ENCODE measurements around the gene ASB18. TPM values are rescaled to one million over a fixed set of nuclear protein-coding genes. Genes with fewer than 3 reads are reported as not detected.

The ASB18 gene
- total and polyA plus RNA-seq, 2 of the 4 experiments (the other 2 are of a cell fraction) = not detected

Small RNA genes lying within 50 kb of the gene (microRNA-seq; reads per million reads assigned to microRNA genes)
- gene RF00019 (ENCODE audit: insufficient read depth, insufficient read length) (not detected), gene RNU1-31P (ENCODE audit: insufficient read depth, insufficient read length) (not detected)

Small RNA genes lying within 50 kb of the gene (small RNA-seq; reads per million reads assigned to genes)
- gene RF00019 (0 reads per million in 5 experiments), gene RNU1-31P (0 reads per million in 5 experiments)

Other genes starting within 250 kb of the ASB18 start
- not detected in 2 replicates for gene GBX2, start 96.0 kb downstream of the ASB18 start, total RNA-seq (2012; rRNA removed)
- 0.10 TPM in 1 of 2 replicates, not detected in the other for gene GBX2, start 96.0 kb downstream of the ASB18 start, polyA plus RNA-seq (2012; rRNA removed)